Mucosa of stomach (tissue), 1 donor: ENCODE results near the gene TSPEAR.

Experiments used
- H3K27me3 ChIP-seq: one replicate; pipeline ENCODE4 v1.7.0; 2013; ENCODE audit warnings: mild to moderate bottlenecking, low read length; ENCODE audit not compliant: control insufficient read depth, insufficient read depth
- H3K36me3 ChIP-seq: one replicate; pipeline ENCODE4 v1.7.0; 2013; ENCODE audit warnings: low read length; ENCODE audit not compliant: control insufficient read depth, insufficient read depth
- H3K4me1 ChIP-seq: one replicate; pipeline ENCODE4 v1.7.0; 2013; ENCODE audit warnings: mild to moderate bottlenecking, low read length; ENCODE audit not compliant: control insufficient read depth, insufficient read depth
- H3K4me3 ChIP-seq: one replicate; pipeline ENCODE4 v1.7.0; 2013; ENCODE audit warnings: low read length
- H3K9ac ChIP-seq: one replicate; pipeline ENCODE4 v1.7.0; 2013; ENCODE audit warnings: mild to moderate bottlenecking, low read length, moderate library complexity
- H3K9me3 ChIP-seq: one replicate; pipeline ENCODE4 v1.7.0; 2013; ENCODE audit warnings: mild to moderate bottlenecking, low read length, moderate library complexity; ENCODE audit not compliant: control insufficient read depth
- donor health status: Pancreatic carcinoma.

The TSPEAR gene

DNA sequence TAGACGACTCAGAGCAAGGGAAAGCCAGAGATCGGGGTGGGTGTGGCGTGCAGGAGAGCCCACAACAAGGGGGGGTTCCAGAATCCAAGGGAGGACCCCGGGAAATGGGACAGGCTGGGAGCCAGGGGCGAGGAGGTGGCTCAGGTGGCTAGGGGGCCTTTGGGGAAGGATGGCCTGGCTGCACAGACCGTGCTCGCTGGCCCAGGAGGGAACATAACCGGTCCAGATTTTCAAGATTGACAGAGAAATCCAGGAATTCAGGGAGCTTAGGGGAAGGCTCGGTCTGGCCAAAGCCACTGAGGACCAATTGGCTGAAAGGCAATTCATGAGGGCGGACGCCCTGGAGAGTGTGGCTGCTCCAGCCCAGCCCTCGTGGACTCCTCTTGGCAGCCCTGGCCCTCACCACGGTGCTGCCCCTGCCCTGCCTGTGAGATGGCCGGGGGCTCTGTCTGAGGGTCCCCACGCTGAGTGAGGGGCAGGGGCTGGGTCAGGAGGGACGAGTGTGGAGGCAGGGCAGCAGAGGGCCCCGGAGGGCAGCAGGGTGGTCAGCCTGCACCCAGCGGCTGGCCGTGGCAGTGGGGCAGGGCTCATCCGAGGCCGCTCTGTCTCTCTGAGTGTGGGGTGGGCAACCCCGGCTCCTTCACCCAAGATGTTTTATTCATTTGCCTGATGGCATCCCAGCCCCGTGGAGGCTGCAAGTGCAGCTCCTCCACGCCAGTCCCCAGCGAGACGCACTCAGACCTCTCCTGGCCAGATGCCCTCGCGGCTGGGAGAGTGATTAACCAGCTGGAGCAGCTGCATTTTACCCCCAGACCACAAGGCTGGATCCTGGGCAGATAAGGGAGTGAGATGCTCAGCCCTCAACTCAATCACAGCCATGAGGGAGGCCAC lies 261.7 kb downstream of the TSPEAR start:
- Histone ChIP-seq H3K9me3 (no peaks in the 10 kb centered on the region), H3K9ac (no peak overlapping the region), H3K4me3 (no peak overlapping the region), H3K4me1 (no peaks in the 10 kb centered on the region), H3K36me3 (no peaks in the 10 kb centered on the region), H3K27me3 (peaks cover 7% of the 10 kb centered on the region)

GRCh38 chr21:44448651-44449131 lies 262.7 kb downstream of the TSPEAR start:
- no peaks in the 10 kb centered on the region for H3K4me1 ChIP-seq
- H3K9ac ChIP-seq = no peak overlapping the region
- no peaks in the 10 kb centered on the region for H3K9me3 ChIP-seq
- peaks cover 10% of the 10 kb centered on the region for H3K27me3 ChIP-seq
- no peaks in the 10 kb centered on the region for H3K36me3 ChIP-seq
- no peak overlapping the region for H3K4me3 ChIP-seq
